Fibroblast of the aortic adventitia (primary cell): ENCODE measurements around the gene CSMD2. TPM values are rescaled to one million over a fixed set of nuclear protein-coding genes. Genes with fewer than 3 reads are reported as not detected.

Experiments
- DNase-seq: peaks from one replicate; pipeline ENCODE4 v3.0.0-alpha.2; 2010; ENCODE audit warnings: low read depth
- H3K4me3 ChIP-seq: 2 replicates; pipeline ENCODE4 v1.5.1; 2011; ENCODE audit warnings: low read depth, mild to moderate bottlenecking, control low read depth, low read length, moderate library complexity
- total RNA-seq: library from RNA; depleted of rRNA; stranded (reverse); fragments of >200 nt; gene quantifications from 2 replicates; pipeline ENCODE4 v1.2.3, GENCODE V29; 2012; ENCODE audit warnings: low replicate concordance
- TF ChIP-seq, protein P1 (sequence below): IDR thresholded peaks from 2 replicates; pipeline ENCODE4 v1.5.1; 2011; ENCODE audit warnings: mild to moderate bottlenecking, low read length, control low read depth, inconsistent platforms; ENCODE audit not compliant: insufficient read depth

CSMD2 gene
- total RNA-seq, 1 donor = 6.6 TPM

- no peak overlapping the region for H3K4me3 ChIP-seq
- TF ChIP-seq, protein P1, sequence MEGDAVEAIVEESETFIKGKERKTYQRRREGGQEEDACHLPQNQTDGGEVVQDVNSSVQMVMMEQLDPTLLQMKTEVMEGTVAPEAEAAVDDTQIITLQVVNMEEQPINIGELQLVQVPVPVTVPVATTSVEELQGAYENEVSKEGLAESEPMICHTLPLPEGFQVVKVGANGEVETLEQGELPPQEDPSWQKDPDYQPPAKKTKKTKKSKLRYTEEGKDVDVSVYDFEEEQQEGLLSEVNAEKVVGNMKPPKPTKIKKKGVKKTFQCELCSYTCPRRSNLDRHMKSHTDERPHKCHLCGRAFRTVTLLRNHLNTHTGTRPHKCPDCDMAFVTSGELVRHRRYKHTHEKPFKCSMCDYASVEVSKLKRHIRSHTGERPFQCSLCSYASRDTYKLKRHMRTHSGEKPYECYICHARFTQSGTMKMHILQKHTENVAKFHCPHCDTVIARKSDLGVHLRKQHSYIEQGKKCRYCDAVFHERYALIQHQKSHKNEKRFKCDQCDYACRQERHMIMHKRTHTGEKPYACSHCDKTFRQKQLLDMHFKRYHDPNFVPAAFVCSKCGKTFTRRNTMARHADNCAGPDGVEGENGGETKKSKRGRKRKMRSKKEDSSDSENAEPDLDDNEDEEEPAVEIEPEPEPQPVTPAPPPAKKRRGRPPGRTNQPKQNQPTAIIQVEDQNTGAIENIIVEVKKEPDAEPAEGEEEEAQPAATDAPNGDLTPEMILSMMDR = no peak
- no peak for DNase-seq
Observed at GRCh38 chr1:33501774-33502173, 663.3 kb downstream of the CSMD2 start.

DNA sequence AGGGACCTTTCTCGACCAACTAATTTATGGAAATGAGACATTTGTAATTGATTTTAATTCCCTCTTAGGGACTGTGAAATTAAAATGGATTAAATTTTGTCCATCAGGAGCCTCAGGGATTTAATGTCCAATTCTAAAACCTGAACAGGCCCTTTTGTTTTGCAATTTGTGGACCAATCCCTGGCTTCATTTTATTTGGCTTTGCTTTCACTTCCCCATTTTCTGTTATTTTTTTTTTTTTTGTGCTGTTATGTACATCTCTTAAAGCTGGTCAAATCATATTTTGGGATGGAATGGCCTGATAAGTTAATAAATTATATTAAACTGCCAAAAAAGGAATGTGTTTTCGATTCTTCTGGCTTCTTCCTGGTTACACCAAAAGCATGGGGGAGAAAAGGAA lies 663.7 kb downstream of the CSMD2 start:
- no peak for DNase-seq
- TF ChIP-seq, protein P1 = no peak

GRCh38 chr1:33500547-33500946 lies 664.5 kb downstream of the CSMD2 start:
- DNase-seq = no peak
- TF ChIP-seq, protein P1 = peak; percentile 30
- H3K4me3 ChIP-seq = no peak overlapping the region

More for the DNA sequence above, 663.7 kb downstream of the CSMD2 start:
- no peak overlapping the region for H3K4me3 ChIP-seq

GRCh38 chr1:33497410-33497809 lies 667.6 kb downstream of the CSMD2 start:
- no peak overlapping the region for H3K4me3 ChIP-seq
- DNase-seq = no peak
- TF ChIP-seq, protein P1 = no peak

- no peak overlapping the region for H3K4me3 ChIP-seq
- TF ChIP-seq, protein P1 = no peak
- DNase-seq = no peak
Observed at GRCh38 chr1:33494929-33495328, 670.1 kb downstream of the CSMD2 start.

- no peak overlapping the region for H3K4me3 ChIP-seq
- no peak for DNase-seq
- TF ChIP-seq, protein P1 = no peak
Observed at GRCh38 chr1:33488624-33489023, 676.4 kb downstream of the CSMD2 start.

DNA sequence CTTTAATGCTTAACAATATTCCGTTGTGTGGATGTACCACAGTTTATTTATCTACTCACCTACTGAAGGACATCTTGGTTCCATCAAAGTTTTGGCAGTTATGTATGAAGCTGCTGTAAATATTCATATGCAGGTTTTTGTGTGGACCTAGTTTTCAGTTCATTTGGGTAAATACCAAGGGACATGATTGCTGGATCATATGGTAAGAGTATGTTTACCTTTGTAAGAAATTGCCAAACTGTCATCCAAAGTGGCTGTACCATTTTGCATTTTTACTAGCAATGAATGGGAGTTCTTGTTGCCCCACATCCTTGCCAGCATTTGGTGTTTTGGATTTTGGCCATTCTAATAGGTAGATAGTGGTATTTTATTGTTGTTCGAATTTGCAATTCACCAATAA lies 682.6 kb downstream of the CSMD2 start:
- DNase-seq = no peak
- TF ChIP-seq, protein P1 = no peak
- H3K4me3 ChIP-seq = no peak overlapping the region
